ENCODE data around the gene C22orf15.

Gene C22orf15

DNA sequence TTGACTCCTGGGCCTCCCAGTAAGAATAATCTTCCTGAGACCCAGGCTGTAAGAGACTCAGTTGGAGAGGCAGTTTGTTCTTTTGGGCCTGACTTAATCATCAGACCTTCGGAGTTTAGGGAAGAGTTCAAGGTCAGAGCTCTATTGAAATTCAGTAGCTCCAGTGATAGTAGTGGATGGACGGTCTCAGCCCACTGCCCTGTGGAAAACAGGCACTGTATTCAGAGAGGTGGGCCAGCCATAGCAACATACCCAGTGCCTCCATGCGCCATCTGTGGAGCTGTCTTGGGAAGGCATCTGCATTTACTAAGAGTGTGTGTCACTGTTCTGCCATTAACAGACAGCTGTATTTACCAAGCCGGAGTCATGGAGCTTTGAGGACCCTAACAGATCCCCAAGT lies 26.8 kb downstream of the C22orf15 start:
- DNase-seq = no peak

DNA sequence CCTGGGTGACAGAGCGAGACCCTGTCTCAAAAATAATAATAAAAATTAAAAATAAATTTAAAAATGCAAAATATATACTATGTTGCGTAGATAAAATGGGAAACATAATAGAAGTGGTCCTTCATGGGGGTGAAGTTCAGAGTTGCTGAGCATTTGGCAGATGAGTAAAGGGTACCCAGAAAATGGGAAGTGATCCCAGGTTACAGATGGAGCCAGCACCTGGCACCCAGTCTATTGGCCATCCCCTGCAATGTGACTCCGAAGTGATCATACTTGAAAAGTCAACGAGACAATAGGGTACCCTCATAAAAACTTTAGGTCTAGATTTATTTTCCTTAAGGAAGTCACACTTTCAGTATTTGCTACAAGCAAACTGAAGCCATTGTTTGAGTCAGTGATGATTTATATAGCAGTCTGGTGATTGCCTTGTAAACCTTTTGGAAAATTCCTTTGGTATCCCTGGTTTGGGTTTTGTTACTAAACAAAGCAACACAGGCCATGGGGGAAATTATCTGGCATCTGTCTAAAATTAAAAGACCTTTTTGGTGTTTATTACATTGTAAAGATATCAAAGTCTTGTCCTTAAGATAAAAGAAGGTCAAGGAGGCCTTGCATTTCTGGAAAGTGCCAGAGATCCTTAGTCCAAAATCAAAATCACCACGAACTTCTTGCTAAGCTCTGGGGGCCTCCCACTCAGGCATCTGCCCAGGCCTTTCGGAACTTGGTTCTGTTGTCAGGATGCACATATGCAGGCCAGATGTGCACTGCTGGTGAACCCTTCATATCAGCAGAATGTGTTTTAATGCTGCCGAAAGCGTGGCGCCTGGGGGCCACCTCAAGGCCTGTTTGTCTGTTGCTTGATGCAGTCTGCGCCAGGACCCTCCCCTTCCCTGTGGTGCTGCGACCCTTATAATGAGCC lies 28.3 kb downstream of the C22orf15 start:
- no peak for DNase-seq

DNA sequence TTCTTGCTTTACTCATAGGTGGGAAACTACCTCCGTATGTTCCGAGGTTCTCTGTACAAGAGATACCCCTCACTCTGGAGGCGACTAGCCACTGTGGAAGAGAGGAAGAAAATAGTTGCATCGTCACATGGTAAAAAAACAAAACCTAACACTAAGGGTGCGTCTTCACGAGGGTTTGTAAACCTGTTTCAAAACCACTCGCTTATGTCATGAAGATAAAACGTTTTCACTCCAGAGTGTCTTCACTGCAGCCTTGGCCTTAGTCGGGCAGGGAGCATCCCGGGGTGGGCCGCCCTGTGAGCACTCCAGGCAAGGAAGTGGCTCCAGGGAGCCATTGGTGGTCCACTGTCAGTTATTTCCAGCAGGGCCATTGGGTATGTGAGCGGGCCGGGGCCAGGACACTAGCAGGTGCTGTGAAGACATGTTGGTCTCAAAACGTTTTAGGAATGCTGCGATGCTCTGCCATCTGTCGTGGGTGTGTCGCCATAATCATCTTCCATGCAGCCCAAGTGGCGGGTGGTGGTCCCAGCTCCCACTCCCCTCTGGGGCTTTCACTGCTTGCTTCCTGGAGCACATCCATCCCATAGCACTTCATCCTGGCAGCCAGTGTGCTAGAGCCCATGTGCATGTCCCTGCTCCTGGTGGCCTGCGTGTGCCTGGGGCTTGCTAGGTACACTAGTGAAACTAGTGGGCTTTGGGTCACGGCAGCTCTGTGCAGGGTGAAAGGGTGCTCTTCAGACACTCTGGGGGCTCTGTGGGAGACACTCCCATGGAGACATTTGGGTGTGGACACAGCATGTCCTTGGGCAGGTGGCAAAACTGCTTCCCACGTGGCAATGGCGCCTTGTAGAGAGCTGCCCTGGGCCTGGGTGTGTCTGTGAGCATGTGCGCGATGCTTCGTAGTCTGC lies 29.2 kb downstream of the C22orf15 start:
- no peak for DNase-seq

DNA sequence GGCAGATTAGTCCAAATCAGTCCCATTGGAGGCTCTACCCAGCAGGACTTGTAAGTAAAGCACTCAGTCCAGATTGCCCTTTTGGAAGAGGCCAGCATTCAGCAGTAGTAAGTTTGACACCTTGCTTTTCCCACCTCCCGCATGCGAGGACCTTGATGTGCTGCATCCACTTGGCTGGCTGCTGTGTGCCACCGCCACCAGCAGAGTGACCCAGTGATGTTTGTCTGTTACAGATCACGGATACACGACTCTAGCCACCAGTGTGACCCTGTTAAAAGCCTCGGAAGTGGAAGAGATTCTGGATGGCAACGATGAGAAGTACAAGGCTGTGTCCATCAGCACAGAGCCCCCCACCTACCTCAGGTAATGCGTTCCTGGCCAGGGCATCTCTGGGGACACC lies 30.5 kb downstream of the C22orf15 start:
- no peak for DNase-seq

DNA sequence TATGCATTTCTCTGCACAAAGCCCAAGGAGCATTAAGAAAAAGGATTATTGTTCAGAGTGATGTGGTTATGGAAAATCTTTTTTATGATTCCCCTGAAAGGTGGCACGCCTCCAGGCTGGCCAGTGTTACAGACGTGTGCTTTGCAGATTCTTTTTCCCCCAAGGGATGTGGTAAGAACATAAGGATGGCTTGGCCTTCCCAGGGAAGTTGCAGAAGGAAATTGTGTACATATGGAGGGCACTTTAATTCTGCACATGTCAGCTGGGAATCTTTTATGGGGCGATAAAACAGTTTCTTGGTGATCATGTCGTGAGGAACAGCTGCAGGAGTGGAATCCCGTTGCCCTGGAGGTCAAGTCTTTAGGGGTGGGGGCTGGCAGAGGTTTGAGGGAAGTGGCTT lies 33.7 kb downstream of the C22orf15 start:
- DNase-seq = no peak

- no peak for DNase-seq
Measured at GRCh38 chr22:23800297-23801237, 37.8 kb downstream of the C22orf15 start.

- DNase-seq = no peak
Measured at GRCh38 chr22:23801238-23801821, 38.5 kb downstream of the C22orf15 start.

- DNase-seq = no peak
Measured at GRCh38 chr22:23801886-23802377, 39.1 kb downstream of the C22orf15 start.

DNA sequence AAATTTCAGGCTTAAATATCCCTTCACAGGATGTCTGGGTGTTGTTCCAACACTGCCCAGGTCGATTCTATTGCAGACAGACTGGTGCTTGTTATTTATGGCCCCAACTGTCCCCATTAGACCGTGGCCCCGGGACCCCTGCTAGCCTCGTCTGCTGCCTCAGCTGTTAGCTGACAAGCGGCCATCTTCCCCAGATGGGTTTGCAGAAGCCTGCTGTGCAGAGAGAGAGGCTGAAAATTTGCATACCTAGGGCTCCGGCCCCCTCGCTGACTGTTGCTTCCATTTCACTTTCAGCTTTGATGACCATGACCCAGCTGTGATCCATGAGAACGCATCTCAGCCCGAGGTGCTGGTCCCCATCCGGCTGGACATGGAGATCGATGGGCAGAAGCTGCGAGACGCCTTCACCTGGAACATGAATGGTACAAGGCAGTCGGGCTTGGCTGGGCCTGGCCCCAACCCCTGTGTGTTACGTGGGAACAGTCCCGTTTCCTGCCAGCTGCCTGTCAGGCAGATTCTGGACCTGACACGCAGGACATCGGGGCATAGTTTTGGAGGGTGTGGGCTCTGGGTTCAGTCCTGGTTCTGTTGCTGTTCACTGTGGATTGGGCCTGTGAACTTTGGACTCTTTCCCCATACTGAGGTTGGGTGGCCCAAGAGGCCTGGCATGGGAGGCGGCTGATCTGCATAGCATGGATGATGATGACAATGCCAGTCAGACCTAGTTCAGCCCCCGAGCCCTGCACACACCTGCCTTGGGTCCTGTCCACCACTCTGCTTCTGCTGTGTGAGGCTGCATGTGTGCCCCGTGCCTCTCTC lies 40.4 kb downstream of the C22orf15 start:
- no peak for DNase-seq

GRCh38 chr22:23804781-23805291 lies 42.0 kb downstream of the C22orf15 start:
- DNase-seq = no peak

DNA sequence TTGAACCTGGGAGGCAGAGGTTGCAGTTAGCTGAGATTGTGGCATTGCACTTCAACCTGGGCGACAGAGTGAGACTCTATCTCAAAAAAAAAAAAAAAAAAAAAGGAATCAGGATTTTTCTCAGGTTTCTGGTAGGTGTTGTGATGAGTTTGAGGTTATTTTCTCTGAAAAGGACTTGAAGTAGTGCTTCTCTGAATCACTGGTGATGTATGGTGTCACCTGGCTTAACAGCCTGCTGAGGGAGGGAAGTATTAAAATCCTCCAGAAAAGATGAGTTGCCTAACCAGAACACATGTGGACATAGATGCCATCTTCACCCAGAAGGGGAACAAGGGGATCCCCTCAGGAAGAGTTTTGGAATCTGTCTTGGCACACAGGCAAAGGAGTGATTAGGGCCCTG lies 44.0 kb downstream of the C22orf15 start:
- no peak for DNase-seq

- no peak for DNase-seq
Measured at GRCh38 chr22:23812378-23812777, 49.6 kb downstream of the C22orf15 start.

All from CD4-positive, alpha-beta T cell treated with Interleukin-17A for 4 hours (primary cell).